Stomach (tissue), 9 donors: Measurements from ENCODE around the gene GPR65. TPM values are rescaled to one million over a fixed set of nuclear protein-coding genes. Genes with fewer than 3 reads are reported as not detected.

ENCODE experiments used
- DNase-seq, 2 donors: peaks; one replicate each; pipeline versions ENCODE4 v3.0.0 to v3.0.0-alpha.2; 2013 to 2019
- H3K27ac ChIP-seq, 5 donors: fragments of 200-600 bp in 4 of 5; sonication (generic) in 4 of 5; one replicate each; pipeline ENCODE4 v1.5.1; 2013 to 2019; ENCODE audit warnings: mild to moderate bottlenecking in 1 of 5, moderate library complexity in 1 of 5
- H3K27me3 ChIP-seq, 3 donors: fragments of 200-600 bp; sonication (generic); one replicate each; pipeline ENCODE4 v1.5.1; 2017 to 2019; ENCODE audit warnings: mixed run types in 1 of 3
- H3K36me3 ChIP-seq, 4 donors: fragments of 200-600 bp; sonication (generic); 1 replicate in 3 of 4; 2 replicates in 1 of 4; pipeline ENCODE4 v1.5.1; 2016 to 2019
- H3K4me1 ChIP-seq, 4 donors: fragments of 200-600 bp; sonication (generic); one replicate each; pipeline ENCODE4 v1.5.1; 2016 to 2019
- H3K4me3 ChIP-seq, 4 donors: fragments of 200-600 bp; sonication (generic) in 3 of 4; one replicate each; pipeline ENCODE4 v1.5.1; 2016 to 2019; ENCODE audit warnings: mild to moderate bottlenecking in 1 of 4
- H3K9me3 ChIP-seq, 4 donors: fragments of 200-600 bp; sonication (generic); one replicate each; pipeline ENCODE4 v1.5.1; 2016 to 2019
- CTCF ChIP-seq, 7 experiments: fragments of 450-650 bp in 4 of 7; fragments of 200-600 bp in 3 of 7; sonication (generic) in 3 of 7; IDR thresholded peaks; one replicate each; pipeline ENCODE4 v1.5.1; 2016 to 2019; ENCODE audit warnings: antibody characterized with exemption in 7 of 7, control low read depth in 2 of 7, mild to moderate bottlenecking in 1 of 7
- EP300 ChIP-seq: sonication (generic); formaldehyde crosslinking; IDR thresholded peaks from one replicate; pipeline ENCODE4 v1.6.1; 2017; ENCODE audit warnings: antibody characterized with exemption
- POLR2A ChIP-seq, 4 donors: fragments of 450-650 bp; IDR thresholded peaks; one replicate each; pipeline ENCODE4 v1.6.1; 2016; ENCODE audit warnings: antibody characterized with exemption in 4 of 4, control low read depth in 2 of 4, mild to moderate bottlenecking in 1 of 4, moderate library complexity in 1 of 4
- POLR2AphosphoS5 ChIP-seq, 3 donors: sonication (generic); formaldehyde crosslinking; IDR thresholded peaks; one replicate each; pipeline ENCODE4 v1.6.1; 2016; ENCODE audit warnings: antibody characterized with exemption in 3 of 3
- WGBS, 5 donors: extraction: QIAGEN DNeasy Blood & Tissue Kit in 3 of 5; methylation state at CpG; one replicate each; pipeline versions ENCODE4 v1.1.5 to v1.1.7; 2013 to 2018; 5-methylcytosine and 5-hydroxymethylcytosine counted together
- intact Hi-C: fragments of 100-400 bp; cut with DNase I; formaldehyde crosslinking; loops from one replicate; pipeline ENCODE4 v1.15.1; 2023; ENCODE audit warnings: low total_unique reads
- polyA plus RNA-seq, 3 donors: library from polyadenylated mRNA; stranded (reverse); fragments of 200-250 nt; gene quantifications; one replicate each; pipeline ENCODE4 v1.2.3, GENCODE V29; 2013
- small RNA-seq, 4 donors: library from RNA; depleted of rRNA; stranded (forward); fragments of <200 nt; gene quantifications; one replicate each; pipeline ENCODE3, GENCODE V24; 2016
- total RNA-seq, 5 donors: library from RNA; depleted of rRNA; stranded (reverse); fragments of >200 nt; gene quantifications; one replicate each; pipeline versions ENCODE4 v1.1.0 to v1.2.3, GENCODE V29; 2014 to 2016
- donor health status: healthy with polysubstance abuse.
- donor health status: Bipolar disorder and iron deficiency.
- donor health status: healthy.

Gene GPR65
- total and polyA plus RNA-seq, 8 donors, result 0.48 to 2.6 (median 1.1) TPM; not detected in 2

DNA sequence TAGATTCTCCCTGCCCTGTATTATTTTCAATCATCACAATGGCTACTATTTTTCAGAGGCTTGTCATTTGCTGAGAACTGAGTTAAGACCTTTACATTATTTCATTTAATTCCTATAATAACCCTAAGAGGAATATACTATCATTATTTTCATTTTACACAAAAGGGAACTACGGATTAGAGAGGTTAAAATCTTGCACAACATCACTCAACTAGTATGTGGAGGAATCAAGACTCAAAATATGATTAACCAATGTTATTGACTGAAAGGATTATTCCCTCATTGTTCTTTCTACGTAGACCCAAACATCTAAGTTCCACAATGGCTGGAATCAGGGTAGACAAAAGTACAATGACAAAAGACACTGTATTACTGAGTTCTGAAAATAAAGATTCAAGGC lies 45.0 kb downstream of the GPR65 start:
- no peak for DNase-seq
- no peak overlapping the region for H3K27ac ChIP-seq
- H3K9me3 ChIP-seq, result no peaks in the 10 kb centered on the region
- H3K4me3 ChIP-seq, result no peak overlapping the region
- peaks cover 0 to 11% (median 2%) of the 10 kb centered on the region in 4 donors for H3K4me1 ChIP-seq
- intact Hi-C loops, result no loop called here
- H3K36me3 ChIP-seq, result no peaks in the 10 kb centered on the region
- TF ChIP-seq CTCF (IDR thresholded peaks at IDR 0.05) (no peak), POLR2A (IDR thresholded peaks at IDR 0.05) (no peak), EP300 (no peak), POLR2AphosphoS5 (IDR thresholded peaks at IDR 0.05) (no peak)
- WGBS, 5 donors, result 65 to 81% (median 68%) methylated on average over 2 of the region's 2 CpGs
- H3K27me3 ChIP-seq, result no peaks in the 10 kb centered on the region

GRCh38 chr14:88060576-88060975 lies 55.6 kb downstream of the GPR65 start:
- Histone ChIP-seq H3K36me3 (no peaks in the 10 kb centered on the region), H3K27ac (no peak overlapping the region), H3K27me3 (no peaks in the 10 kb centered on the region), H3K4me3 (no peak overlapping the region), H3K9me3 (no peaks in the 10 kb centered on the region), H3K4me1 (no peaks in the 10 kb centered on the region)
- no peak for DNase-seq
- no peak for TF ChIP-seq POLR2A (IDR thresholded peaks at IDR 0.05)
- no peak for TF ChIP-seq CTCF (IDR thresholded peaks at IDR 0.05)
- no peak for TF ChIP-seq EP300
- no peak for TF ChIP-seq POLR2AphosphoS5 (IDR thresholded peaks at IDR 0.05)
- WGBS, 5 donors, result 81 to 89% (median 86%) methylated on average over 3 of the region's 3 CpGs
- intact Hi-C loops, result no loop called here

DNA sequence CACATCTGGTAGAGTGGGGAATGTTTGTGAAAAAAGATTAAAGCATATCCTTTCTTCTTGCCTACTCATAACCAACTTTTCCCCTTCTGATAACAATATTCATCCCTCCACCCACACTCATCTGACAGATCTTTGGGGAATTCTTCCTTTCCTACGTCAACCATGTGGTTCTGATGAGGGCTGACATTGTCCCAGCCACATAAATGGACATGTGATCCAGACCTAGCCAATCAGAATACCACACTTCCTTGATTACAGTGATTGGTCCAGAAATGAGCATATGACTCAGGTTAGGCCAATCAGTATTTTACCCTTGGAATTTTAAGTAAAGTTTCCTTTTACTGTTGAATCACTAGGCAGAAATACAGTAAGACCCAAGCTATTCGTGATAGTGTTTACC lies 58.9 kb downstream of the GPR65 start:
- whole genome bisulfite sequencing, 5 donors, result 75 to 91% (median 81%) methylated on average over 2 of the region's 2 CpGs
- Histone ChIP-seq H3K27me3 (no peaks in the 10 kb centered on the region), H3K4me1 (no peaks in the 10 kb centered on the region), H3K27ac (no peak overlapping the region), H3K36me3 (no peaks in the 10 kb centered on the region), H3K4me3 (no peak overlapping the region), H3K9me3 (no peaks in the 10 kb centered on the region)
- intact Hi-C loops, result no loop called here
- DNase-seq, result no peak
- TF ChIP-seq POLR2AphosphoS5 (IDR thresholded peaks at IDR 0.05) (no peak), EP300 (no peak), POLR2A (IDR thresholded peaks at IDR 0.05) (no peak), CTCF (IDR thresholded peaks at IDR 0.05) (no peak)

Small RNAs within 50 kb of the gene (small RNA-seq; reads per million reads assigned to genes)
- 0 reads per million in 4 donors for gene RNU6-835P

Other genes starting within 250 kb of the GPR65 start
- 10 to 100 TPM in 4 of 5 donors, 1 to 10 TPM in 1; 2.3 to 50.4 (median 32.0) TPM for gene GALC, start 12.0 kb upstream of the GPR65 start, total RNA-seq
- gene GALC, start 12.0 kb upstream of the GPR65 start, polyA plus RNA-seq, result 1 to 10 TPM; 2.3 to 9.0 (median 4.6) TPM